Astrocyte (in vitro differentiated cells and primary cell): ENCODE measurements around the gene PSD4. TPM values are rescaled to one million over a fixed set of nuclear protein-coding genes. Genes with fewer than 3 reads are reported as not detected.

Experiments used
- DNase-seq: peaks from one replicate; pipeline ENCODE4 v3.0.0-alpha.2; 2010; ENCODE audit warnings: low read depth
- FAIRE-seq: peaks from 2 replicates; lab custom pipeline; 2011; peaks lifted over from hg19 to GRCh38; lab: Jason Lieb, UNC
- H2AFZ ChIP-seq: 2 replicates; pipeline ENCODE4 v1.6.0; 2012; ENCODE audit warnings: low read depth, low read length, inconsistent platforms
- H3K27ac ChIP-seq: 2 replicates; pipeline ENCODE4 v1.5.1; 2011; ENCODE audit warnings: low read depth, low read length, inconsistent platforms
- H3K27me3 ChIP-seq: 2 replicates; pipeline ENCODE4 v1.6.0; 2011; ENCODE audit warnings: low read length, inconsistent platforms; ENCODE audit not compliant: insufficient read depth
- H3K36me3 ChIP-seq: 2 replicates; pipeline ENCODE4 v1.5.1; 2011; ENCODE audit warnings: low read length, inconsistent platforms; ENCODE audit not compliant: insufficient read depth
- H3K4me1 ChIP-seq: 2 replicates; pipeline ENCODE4 v1.5.1; 2011; ENCODE audit warnings: low read length, inconsistent platforms; ENCODE audit not compliant: insufficient read depth
- H3K4me2 ChIP-seq: 2 replicates; pipeline ENCODE4 v1.6.0; 2012; ENCODE audit warnings: low read length, inconsistent platforms
- H3K4me3 ChIP-seq: 2 replicates; pipeline ENCODE4 v1.5.1; 2011; ENCODE audit warnings: low read depth, mild to moderate bottlenecking, low read length, inconsistent platforms; ENCODE audit not compliant: insufficient read depth
- H3K79me2 ChIP-seq: 2 replicates; pipeline ENCODE4 v1.6.0; 2012; ENCODE audit warnings: mild to moderate bottlenecking, low read length, inconsistent platforms; ENCODE audit not compliant: insufficient read depth
- H3K9ac ChIP-seq: 2 replicates; pipeline ENCODE4 v1.6.0; 2012; ENCODE audit warnings: mild to moderate bottlenecking, low read length, inconsistent platforms
- H3K9me3 ChIP-seq: 2 replicates; pipeline ENCODE4 v1.5.1; 2012; ENCODE audit warnings: low read depth, mild to moderate bottlenecking, low read length, inconsistent platforms; ENCODE audit not compliant: insufficient read depth
- H4K20me1 ChIP-seq: 2 replicates; pipeline ENCODE4 v1.6.0; 2012; ENCODE audit warnings: low read length, inconsistent platforms; ENCODE audit not compliant: insufficient read depth
- H3K27ac Mint-ChIP-seq: one replicate; pipeline ENCODE4 v1.8.0; 2021; ENCODE audit warnings: mild to moderate bottlenecking, mixed read lengths; ENCODE audit not compliant: unreplicated experiment
- H3K27me3 Mint-ChIP-seq: one replicate; pipeline ENCODE4 v1.8.0; 2021; ENCODE audit warnings: low read depth, mixed read lengths; ENCODE audit not compliant: unreplicated experiment
- H3K36me3 Mint-ChIP-seq: one replicate; pipeline ENCODE4 v1.8.0; 2021; ENCODE audit warnings: low read depth, mixed read lengths; ENCODE audit not compliant: unreplicated experiment
- H3K4me1 Mint-ChIP-seq: one replicate; pipeline ENCODE4 v1.8.0; 2021; ENCODE audit warnings: low read depth, mixed read lengths; ENCODE audit not compliant: unreplicated experiment
- H3K4me3 Mint-ChIP-seq: one replicate; pipeline ENCODE4 v1.8.0; 2021; ENCODE audit warnings: mild to moderate bottlenecking, moderate library complexity, mixed read lengths; ENCODE audit not compliant: unreplicated experiment
- H3K9me3 Mint-ChIP-seq: one replicate; pipeline ENCODE4 v1.8.0; 2021; ENCODE audit warnings: mild to moderate bottlenecking, mixed read lengths; ENCODE audit not compliant: unreplicated experiment
- EZH2 ChIP-seq: IDR thresholded peaks from 2 replicates; pipeline ENCODE4 v1.6.1; 2012; ENCODE audit warnings: mild to moderate bottlenecking, low read length, inconsistent platforms; ENCODE audit not compliant: insufficient read depth
- total RNA-seq: library from RNA; stranded (reverse); gene quantifications from 2 replicates; pipeline ENCODE4 v1.2.1, GENCODE V29; 2021
- TF ChIP-seq, protein P1 (sequence below): IDR thresholded peaks from 2 replicates; pipeline ENCODE4 v1.5.1; 2011; ENCODE audit warnings: low read depth, mild to moderate bottlenecking, inconsistent platforms, low read length, moderate library complexity; ENCODE audit not compliant: insufficient read depth

PSD4 gene
- total RNA-seq, 1 donor from 2014 or later, result 4.0 TPM

DNA sequence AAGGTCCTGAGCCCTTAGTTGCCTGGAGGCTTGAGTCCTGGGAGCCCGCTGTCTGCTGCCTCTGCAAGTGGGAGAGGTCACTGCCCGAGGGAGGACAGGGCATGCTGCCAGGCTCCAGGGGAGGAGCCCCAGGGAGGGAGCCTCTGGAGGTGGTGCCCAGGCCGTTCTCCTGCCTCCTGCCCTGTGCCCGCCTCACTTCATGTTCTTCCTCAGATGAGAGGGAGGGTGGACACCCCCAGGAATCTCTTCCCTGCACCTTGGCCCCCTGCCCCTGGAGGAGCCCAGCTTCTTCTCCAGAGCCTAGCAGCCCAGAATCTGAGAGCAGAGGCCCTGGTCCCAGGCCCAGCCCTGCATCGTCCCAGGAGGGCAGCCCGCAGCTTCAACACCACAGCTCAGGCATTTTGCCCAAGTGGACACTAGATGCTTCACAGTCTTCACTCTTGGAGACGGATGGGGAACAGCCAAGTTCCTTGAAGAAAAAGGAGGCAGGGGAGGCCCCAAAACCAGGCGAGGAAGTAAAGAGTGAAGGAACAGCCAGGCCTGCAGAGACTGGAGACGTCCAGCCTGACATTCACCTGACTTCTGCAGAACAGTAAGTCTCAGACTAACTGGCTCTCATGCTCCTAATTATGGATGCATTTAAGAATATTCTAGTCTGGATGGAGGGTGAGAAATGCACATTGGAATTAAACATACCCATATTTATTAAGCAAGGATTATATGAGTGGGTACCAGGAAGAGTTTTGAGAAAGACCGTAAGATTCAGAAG is 12.1 kb downstream of the PSD4 start:
- Histone ChIP-seq H3K9me3 (no peaks in the 10 kb centered on the region), H3K36me3 (no peaks in the 10 kb centered on the region), H3K27ac (no peak overlapping the region), H3K4me3 (no peak overlapping the region), H3K4me2 (no peak overlapping the region), H4K20me1 (no peaks in the 10 kb centered on the region), H3K79me2 (no peaks in the 10 kb centered on the region), H3K27me3 (no peaks in the 10 kb centered on the region), H3K4me1 (no peaks in the 10 kb centered on the region), H3K9ac (no peak overlapping the region), H2AFZ (no peak overlapping the region)
- Mint-ChIP-seq H3K27ac (no peak overlapping the region), H3K4me3 (no peak overlapping the region), H3K4me1 (no peaks in the 10 kb centered on the region), H3K36me3 (no peaks in the 10 kb centered on the region), H3K27me3 (peaks cover 23% of the 10 kb centered on the region), H3K9me3 (no peaks in the 10 kb centered on the region)
- TF ChIP-seq, protein P1, sequence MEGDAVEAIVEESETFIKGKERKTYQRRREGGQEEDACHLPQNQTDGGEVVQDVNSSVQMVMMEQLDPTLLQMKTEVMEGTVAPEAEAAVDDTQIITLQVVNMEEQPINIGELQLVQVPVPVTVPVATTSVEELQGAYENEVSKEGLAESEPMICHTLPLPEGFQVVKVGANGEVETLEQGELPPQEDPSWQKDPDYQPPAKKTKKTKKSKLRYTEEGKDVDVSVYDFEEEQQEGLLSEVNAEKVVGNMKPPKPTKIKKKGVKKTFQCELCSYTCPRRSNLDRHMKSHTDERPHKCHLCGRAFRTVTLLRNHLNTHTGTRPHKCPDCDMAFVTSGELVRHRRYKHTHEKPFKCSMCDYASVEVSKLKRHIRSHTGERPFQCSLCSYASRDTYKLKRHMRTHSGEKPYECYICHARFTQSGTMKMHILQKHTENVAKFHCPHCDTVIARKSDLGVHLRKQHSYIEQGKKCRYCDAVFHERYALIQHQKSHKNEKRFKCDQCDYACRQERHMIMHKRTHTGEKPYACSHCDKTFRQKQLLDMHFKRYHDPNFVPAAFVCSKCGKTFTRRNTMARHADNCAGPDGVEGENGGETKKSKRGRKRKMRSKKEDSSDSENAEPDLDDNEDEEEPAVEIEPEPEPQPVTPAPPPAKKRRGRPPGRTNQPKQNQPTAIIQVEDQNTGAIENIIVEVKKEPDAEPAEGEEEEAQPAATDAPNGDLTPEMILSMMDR, result no peak
- no peak for TF ChIP-seq EZH2
- FAIRE-seq, result no peak
- no peak for DNase-seq

DNA sequence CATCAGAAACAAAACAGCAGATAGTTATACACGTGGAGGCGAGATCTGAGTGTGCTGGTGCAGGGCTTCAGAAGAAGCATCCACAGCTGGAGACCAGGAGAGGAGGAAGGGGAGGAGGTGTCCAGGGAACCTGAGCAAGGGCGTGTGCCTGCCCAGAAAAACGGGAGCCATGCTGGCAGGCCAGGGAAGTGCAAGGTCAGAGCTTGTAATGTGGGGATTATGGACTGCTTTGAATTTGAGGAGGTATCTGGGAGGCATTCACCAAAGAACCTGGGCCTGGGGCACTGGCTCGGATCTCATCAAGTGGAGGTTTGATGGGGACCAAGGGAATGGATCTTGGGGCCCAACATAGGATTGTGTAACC is 12.6 kb downstream of the PSD4 start:
- Mint-ChIP-seq H3K9me3 (no peaks in the 10 kb centered on the region), H3K4me1 (no peaks in the 10 kb centered on the region), H3K27ac (no peak overlapping the region), H3K27me3 (peaks cover 23% of the 10 kb centered on the region), H3K4me3 (no peak overlapping the region), H3K36me3 (no peaks in the 10 kb centered on the region)
- FAIRE-seq (no peak), DNase-seq (no peak)
- Histone ChIP-seq H3K4me2 (no peak overlapping the region), H3K27ac (no peak overlapping the region), H3K27me3 (no peaks in the 10 kb centered on the region), H2AFZ (no peak overlapping the region), H3K79me2 (no peaks in the 10 kb centered on the region), H3K4me3 (no peak overlapping the region), H3K36me3 (no peaks in the 10 kb centered on the region), H3K9me3 (no peaks in the 10 kb centered on the region), H3K4me1 (no peaks in the 10 kb centered on the region), H3K9ac (no peak overlapping the region), H4K20me1 (no peaks in the 10 kb centered on the region)
- no peak for TF ChIP-seq EZH2
- TF ChIP-seq, protein P1, result no peak

DNA sequence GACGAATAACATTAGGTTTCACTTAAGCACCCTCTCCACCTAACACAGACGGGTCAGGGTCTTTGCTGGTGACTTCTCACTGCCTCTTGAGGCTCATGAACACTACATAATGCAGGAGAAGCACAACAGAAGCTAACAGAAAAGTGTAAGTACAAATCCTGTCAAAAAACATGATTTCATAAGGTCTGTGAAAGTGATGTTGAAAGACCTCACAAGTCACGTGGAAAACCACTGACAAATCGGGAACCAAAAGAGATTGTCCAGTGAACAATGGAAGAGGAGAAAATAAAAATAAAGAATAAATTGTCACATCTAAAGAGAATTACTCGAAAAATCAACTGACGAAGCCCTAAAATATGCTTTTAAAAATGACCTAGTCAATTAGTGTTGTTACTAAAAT is 14.0 kb downstream of the PSD4 start:
- Mint-ChIP-seq H3K27ac (no peak overlapping the region), H3K9me3 (no peaks in the 10 kb centered on the region), H3K4me3 (no peak overlapping the region), H3K27me3 (peaks cover 18% of the 10 kb centered on the region), H3K36me3 (no peaks in the 10 kb centered on the region), H3K4me1 (no peaks in the 10 kb centered on the region)
- Histone ChIP-seq H3K4me3 (no peak overlapping the region), H3K9ac (no peak overlapping the region), H3K27ac (no peak overlapping the region), H3K4me2 (no peak overlapping the region), H3K4me1 (no peaks in the 10 kb centered on the region), H4K20me1 (no peaks in the 10 kb centered on the region), H3K9me3 (no peaks in the 10 kb centered on the region), H3K79me2 (no peaks in the 10 kb centered on the region), H2AFZ (no peak overlapping the region), H3K36me3 (no peaks in the 10 kb centered on the region), H3K27me3 (no peaks in the 10 kb centered on the region)
- no peak for TF ChIP-seq EZH2
- TF ChIP-seq, protein P1, result no peak
- no peak for FAIRE-seq
- no peak for DNase-seq
